Suprapubic skin (tissue), 3 donors: ENCODE measurements around the gene LINC01488.

Experiments
- EP300 ChIP-seq: sonication (generic); formaldehyde crosslinking; IDR thresholded peaks from one replicate; pipeline ENCODE4 v1.6.1; 2017; ENCODE audit warnings: antibody characterized with exemption
- TF ChIP-seq, protein P1 (sequence below), 2 donors: fragments of 200-600 bp in 1 of 2; fragments of 450-650 bp in 1 of 2; sonication (generic) in 1 of 2; IDR thresholded peaks; one replicate each; pipeline ENCODE4 v1.5.1; 2016 to 2019; ENCODE audit warnings: antibody characterized with exemption in 2 of 2, mild to moderate bottlenecking in 1 of 2, moderate library complexity in 1 of 2

DNA sequence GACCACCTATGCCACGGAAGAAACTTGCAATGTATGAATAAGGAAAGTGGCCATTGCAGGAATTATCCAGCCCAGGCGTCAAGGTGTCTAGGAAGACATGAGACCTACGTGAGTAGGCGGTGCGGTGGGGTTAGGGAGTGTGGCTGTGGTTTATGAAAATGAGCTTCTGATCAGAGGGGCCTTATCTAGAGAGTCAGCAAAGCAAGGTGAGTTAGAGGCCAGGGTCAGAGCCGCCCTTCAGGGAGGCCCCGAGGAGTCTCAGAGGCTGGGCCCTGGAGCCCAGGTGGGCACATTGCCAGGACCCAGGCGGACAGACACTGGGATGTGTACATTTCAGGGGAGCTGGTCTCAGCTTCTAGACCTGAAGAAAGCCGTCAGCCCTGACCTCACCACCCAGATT lies 13.8 kb upstream of the LINC01488 start:
- TF ChIP-seq, protein P1, sequence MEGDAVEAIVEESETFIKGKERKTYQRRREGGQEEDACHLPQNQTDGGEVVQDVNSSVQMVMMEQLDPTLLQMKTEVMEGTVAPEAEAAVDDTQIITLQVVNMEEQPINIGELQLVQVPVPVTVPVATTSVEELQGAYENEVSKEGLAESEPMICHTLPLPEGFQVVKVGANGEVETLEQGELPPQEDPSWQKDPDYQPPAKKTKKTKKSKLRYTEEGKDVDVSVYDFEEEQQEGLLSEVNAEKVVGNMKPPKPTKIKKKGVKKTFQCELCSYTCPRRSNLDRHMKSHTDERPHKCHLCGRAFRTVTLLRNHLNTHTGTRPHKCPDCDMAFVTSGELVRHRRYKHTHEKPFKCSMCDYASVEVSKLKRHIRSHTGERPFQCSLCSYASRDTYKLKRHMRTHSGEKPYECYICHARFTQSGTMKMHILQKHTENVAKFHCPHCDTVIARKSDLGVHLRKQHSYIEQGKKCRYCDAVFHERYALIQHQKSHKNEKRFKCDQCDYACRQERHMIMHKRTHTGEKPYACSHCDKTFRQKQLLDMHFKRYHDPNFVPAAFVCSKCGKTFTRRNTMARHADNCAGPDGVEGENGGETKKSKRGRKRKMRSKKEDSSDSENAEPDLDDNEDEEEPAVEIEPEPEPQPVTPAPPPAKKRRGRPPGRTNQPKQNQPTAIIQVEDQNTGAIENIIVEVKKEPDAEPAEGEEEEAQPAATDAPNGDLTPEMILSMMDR (IDR thresholded peaks at IDR 0.05), result no peak
- no peak for TF ChIP-seq EP300
